ENCODE data around the gene TMEM86A. TPM values are rescaled to one million over a fixed set of nuclear protein-coding genes. Genes with fewer than 3 reads are reported as not detected.

TMEM86A gene
- total RNA-seq, 4 donors from 2014 or later: 0.53 to 4.4 (median 1.9) TPM; not detected in 1

- no peak for DNase-seq
- H3K4me1 ChIP-seq: peaks cover 0 to 3% (median 0%) of the 10 kb centered on the region in 4 donors
- no peak for TF ChIP-seq POLR2A (IDR thresholded peaks at IDR 0.05)
- no peak for TF ChIP-seq CTCF (IDR thresholded peaks at IDR 0.05)
- no peaks in the 10 kb centered on the region for H3K27me3 ChIP-seq
- H3K9me3 ChIP-seq: no peaks in the 10 kb centered on the region
- no peaks in the 10 kb centered on the region for H3K36me3 ChIP-seq
- no peak overlapping the region for H3K4me3 ChIP-seq
- H3K27ac ChIP-seq: no peak overlapping the region
These were observed 30.1 kb downstream of the TMEM86A start for GRCh38 chr11:18728658-18729057.

GRCh38 chr11:18729426-18729825 lies 30.8 kb downstream of the TMEM86A start:
- no peak overlapping the region for H3K27ac ChIP-seq
- no peak overlapping the region for H3K4me3 ChIP-seq
- H3K36me3 ChIP-seq: no peaks in the 10 kb centered on the region
- peaks cover 0 to 3% (median 0%) of the 10 kb centered on the region in 4 donors for H3K4me1 ChIP-seq
- no peak for DNase-seq
- H3K27me3 ChIP-seq: no peaks in the 10 kb centered on the region
- no peak for TF ChIP-seq CTCF (IDR thresholded peaks at IDR 0.05)
- no peak for TF ChIP-seq POLR2A (IDR thresholded peaks at IDR 0.05)
- H3K9me3 ChIP-seq: no peaks in the 10 kb centered on the region

- DNase-seq: no peak
- H3K4me3 ChIP-seq: no peak overlapping the region
- no peaks in the 10 kb centered on the region for H3K27me3 ChIP-seq
- H3K36me3 ChIP-seq: no peaks in the 10 kb centered on the region
- peaks cover 0 to 3% (median 0%) of the 10 kb centered on the region in 4 donors for H3K4me1 ChIP-seq
- no peak for TF ChIP-seq POLR2A (IDR thresholded peaks at IDR 0.05)
- TF ChIP-seq CTCF (IDR thresholded peaks at IDR 0.05): no peak
- no peak overlapping the region for H3K27ac ChIP-seq
- no peaks in the 10 kb centered on the region for H3K9me3 ChIP-seq
These were observed 31.4 kb downstream of the TMEM86A start for GRCh38 chr11:18730020-18730419.

GRCh38 chr11:18731441-18731840 lies 32.9 kb downstream of the TMEM86A start:
- DNase-seq: no peak
- H3K9me3 ChIP-seq: no peaks in the 10 kb centered on the region
- H3K27me3 ChIP-seq: no peaks in the 10 kb centered on the region
- H3K36me3 ChIP-seq: no peaks in the 10 kb centered on the region
- no peak overlapping the region for H3K27ac ChIP-seq
- H3K4me3 ChIP-seq: no peak overlapping the region
- H3K4me1 ChIP-seq: peaks cover 0 to 3% (median 0%) of the 10 kb centered on the region in 4 donors
- TF ChIP-seq POLR2A (IDR thresholded peaks at IDR 0.05) (no peak), CTCF (IDR thresholded peaks at IDR 0.05) (no peak)

- peaks cover 0 to 3% (median 0%) of the 10 kb centered on the region in 4 donors for H3K4me1 ChIP-seq
- no peaks in the 10 kb centered on the region for H3K27me3 ChIP-seq
- TF ChIP-seq POLR2A (IDR thresholded peaks at IDR 0.05) (no peak), CTCF (IDR thresholded peaks at IDR 0.05) (peak; percentile 77 to 98 (median 81))
- no peak overlapping the region for H3K4me3 ChIP-seq
- no peak overlapping the region for H3K27ac ChIP-seq
- no peaks in the 10 kb centered on the region for H3K36me3 ChIP-seq
- H3K9me3 ChIP-seq: no peaks in the 10 kb centered on the region
- peak; percentile 66 to 87 (median 70) for DNase-seq
These were observed 33.6 kb downstream of the TMEM86A start for GRCh38 chr11:18731949-18732821.

Measured in Peyer's patch (tissue), 4 donors.